ENCODE measurements around the gene ANAPC1.

ANAPC1 gene

GRCh38 chr2:111927723-111928122, 43.7 kb upstream of the ANAPC1 start:
- H3K4ac ChIP-seq (ENCODE audit: low read length), result no peak overlapping the region
- no peak overlapping the region for H3K9ac ChIP-seq (ENCODE audit: low read depth, low read length, poor library complexity)
- H3K79me1 ChIP-seq (ENCODE audit: low read depth, low read length), result no peaks in the 10 kb centered on the region
- no peak overlapping the region for H2BK12ac ChIP-seq (ENCODE audit: low read length)
- no peaks in the 10 kb centered on the region for H3K27me3 ChIP-seq (ENCODE audit: control insufficient read depth in 3 of 3, insufficient read depth in 3 of 3, low read depth in 1 of 3, low read length in 3 of 3)
- H4K8ac ChIP-seq (ENCODE audit: low read depth, low read length), result no peak overlapping the region
- no peak overlapping the region for H2AK5ac ChIP-seq (ENCODE audit: low read depth, low read length)
- no peak overlapping the region for H2AFZ ChIP-seq (ENCODE audit: low read length)
- DNase-seq (ENCODE audit: low spot score), result no peak
- H3K14ac ChIP-seq (ENCODE audit: low read length), result no peak overlapping the region
- no peak overlapping the region for H3K4me2 ChIP-seq (ENCODE audit: insufficient read depth, low read length, poor library complexity, severe bottlenecking)
- no peaks in the 10 kb centered on the region for H3K4me1 ChIP-seq (ENCODE audit: control insufficient read depth in 2 of 2, insufficient read depth in 1 of 2, low read depth in 1 of 2, low read length in 2 of 2)
- no peak overlapping the region for H2BK120ac ChIP-seq (ENCODE audit: low read depth, low read length)
- no peak overlapping the region for H3K18ac ChIP-seq (ENCODE audit: low read length)
- H4K91ac ChIP-seq (ENCODE audit: low read depth, low read length, poor library complexity), result no peak overlapping the region
- peaks cover 0 to 18% of the 10 kb centered on the region in 2 donors for H3K36me3 ChIP-seq (replicated peaks in 1 of 2; ENCODE audit: control insufficient read depth in 2 of 2, insufficient read depth in 2 of 2, low read length in 2 of 2)
- H3K23ac ChIP-seq (ENCODE audit: low read depth, low read length, poor library complexity), result no peak overlapping the region
- no peak overlapping the region for H3K27ac ChIP-seq (replicated peaks; ENCODE audit: low read length)
- H3K4me3 ChIP-seq (ENCODE audit: low read length in 2 of 2), result no peak overlapping the region
- no peak overlapping the region for H2BK5ac ChIP-seq (ENCODE audit: low read length)
- H2BK15ac ChIP-seq (ENCODE audit: low read length), result no peak overlapping the region
- WGBS, 2 donors (ENCODE audit: extremely low coverage in 2 of 2, insufficient read length in 2 of 2, insufficient replicate concordance in 1 of 2), result no CpG with 5 or more reads among the region's 2 CpGs
- no peaks in the 10 kb centered on the region for H3K9me3 ChIP-seq (replicated peaks in 1 of 2; ENCODE audit: control insufficient read depth in 2 of 2, insufficient read depth in 1 of 2, low read depth in 1 of 2, low read length in 2 of 2)

- Histone ChIP-seq H3K27ac (replicated peaks; ENCODE audit: low read length) (no peak overlapping the region), H2BK12ac (ENCODE audit: low read length) (no peak overlapping the region), H3K4me2 (ENCODE audit: insufficient read depth, low read length, poor library complexity, severe bottlenecking) (no peak overlapping the region), H3K27me3 (ENCODE audit: control insufficient read depth in 3 of 3, insufficient read depth in 3 of 3, low read depth in 1 of 3, low read length in 3 of 3) (no peaks in the 10 kb centered on the region), H3K4me3 (ENCODE audit: low read length in 2 of 2) (no peak overlapping the region), H3K36me3 (replicated peaks in 1 of 2; ENCODE audit: control insufficient read depth in 2 of 2, insufficient read depth in 2 of 2, low read length in 2 of 2) (peaks cover 0 to 5% of the 10 kb centered on the region in 2 donors), H3K18ac (ENCODE audit: low read length) (no peak overlapping the region), H2BK5ac (ENCODE audit: low read length) (no peak overlapping the region), H2BK120ac (ENCODE audit: low read depth, low read length) (no peak overlapping the region), H2AK5ac (ENCODE audit: low read depth, low read length) (no peak overlapping the region), H3K4ac (ENCODE audit: low read length) (no peak overlapping the region), H2BK15ac (ENCODE audit: low read length) (no peak overlapping the region), H3K4me1 (ENCODE audit: control insufficient read depth in 2 of 2, insufficient read depth in 1 of 2, low read depth in 1 of 2, low read length in 2 of 2) (peaks cover 0 to 3% of the 10 kb centered on the region in 2 donors), H2AFZ (ENCODE audit: low read length) (no peak overlapping the region), H3K9ac (ENCODE audit: low read depth, low read length, poor library complexity) (no peak overlapping the region), H4K8ac (ENCODE audit: low read depth, low read length) (no peak overlapping the region), H3K14ac (ENCODE audit: low read length) (no peak overlapping the region), H4K91ac (ENCODE audit: low read depth, low read length, poor library complexity) (no peak overlapping the region), H3K9me3 (replicated peaks in 1 of 2; ENCODE audit: control insufficient read depth in 2 of 2, insufficient read depth in 1 of 2, low read depth in 1 of 2, low read length in 2 of 2) (no peaks in the 10 kb centered on the region), H3K23ac (ENCODE audit: low read depth, low read length, poor library complexity) (no peak overlapping the region), H3K79me1 (ENCODE audit: low read depth, low read length) (no peaks in the 10 kb centered on the region)
- no CpG with 5 or more reads among the region's 3 CpGs for WGBS, 2 donors (ENCODE audit: extremely low coverage in 2 of 2, insufficient read length in 2 of 2, insufficient replicate concordance in 1 of 2)
- DNase-seq (ENCODE audit: low spot score), result no peak
Measured at GRCh38 chr2:111924617-111925107, 40.7 kb upstream of the ANAPC1 start.

- H3K27me3 ChIP-seq (ENCODE audit: control insufficient read depth in 3 of 3, insufficient read depth in 3 of 3, low read depth in 1 of 3, low read length in 3 of 3), result no peaks in the 10 kb centered on the region
- H2BK120ac ChIP-seq (ENCODE audit: low read depth, low read length), result no peak overlapping the region
- H3K4me2 ChIP-seq (ENCODE audit: insufficient read depth, low read length, poor library complexity, severe bottlenecking), result no peak overlapping the region
- no peak overlapping the region for H3K18ac ChIP-seq (ENCODE audit: low read length)
- H2AK5ac ChIP-seq (ENCODE audit: low read depth, low read length), result no peak overlapping the region
- no CpG with 5 or more reads among the region's 4 CpGs for WGBS, 2 donors (ENCODE audit: extremely low coverage in 2 of 2, insufficient read length in 2 of 2, insufficient replicate concordance in 1 of 2)
- DNase-seq (ENCODE audit: low spot score), result no peak
- no peak overlapping the region for H4K91ac ChIP-seq (ENCODE audit: low read depth, low read length, poor library complexity)
- H3K4ac ChIP-seq (ENCODE audit: low read length), result no peak overlapping the region
- no peak overlapping the region for H3K9ac ChIP-seq (ENCODE audit: low read depth, low read length, poor library complexity)
- H3K23ac ChIP-seq (ENCODE audit: low read depth, low read length, poor library complexity), result no peak overlapping the region
- H2AFZ ChIP-seq (ENCODE audit: low read length), result no peak overlapping the region
- no peaks in the 10 kb centered on the region for H3K9me3 ChIP-seq (replicated peaks in 1 of 2; ENCODE audit: control insufficient read depth in 2 of 2, insufficient read depth in 1 of 2, low read depth in 1 of 2, low read length in 2 of 2)
- no peak overlapping the region for H2BK12ac ChIP-seq (ENCODE audit: low read length)
- no peak overlapping the region for H2BK15ac ChIP-seq (ENCODE audit: low read length)
- no peak overlapping the region for H3K14ac ChIP-seq (ENCODE audit: low read length)
- no peaks in the 10 kb centered on the region for H3K79me1 ChIP-seq (ENCODE audit: low read depth, low read length)
- H3K4me1 ChIP-seq (ENCODE audit: control insufficient read depth in 2 of 2, insufficient read depth in 1 of 2, low read depth in 1 of 2, low read length in 2 of 2), result peaks cover 0 to 3% of the 10 kb centered on the region in 2 donors
- no peak overlapping the region for H4K8ac ChIP-seq (ENCODE audit: low read depth, low read length)
- no peak overlapping the region for H3K27ac ChIP-seq (replicated peaks; ENCODE audit: low read length)
- H3K4me3 ChIP-seq (ENCODE audit: low read length in 2 of 2), result no peak overlapping the region
- H2BK5ac ChIP-seq (ENCODE audit: low read length), result no peak overlapping the region
- H3K36me3 ChIP-seq (replicated peaks in 1 of 2; ENCODE audit: control insufficient read depth in 2 of 2, insufficient read depth in 2 of 2, low read length in 2 of 2), result no peaks in the 10 kb centered on the region
Measured at GRCh38 chr2:111923276-111923804, 39.3 kb upstream of the ANAPC1 start.

- WGBS, 2 donors (ENCODE audit: extremely low coverage in 2 of 2, insufficient read length in 2 of 2, insufficient replicate concordance in 1 of 2), result no CpG with 5 or more reads among the region's 8 CpGs
- Histone ChIP-seq H3K9ac (ENCODE audit: low read depth, low read length, poor library complexity) (no peak overlapping the region), H2BK120ac (ENCODE audit: low read depth, low read length) (no peak overlapping the region), H3K14ac (ENCODE audit: low read length) (no peak overlapping the region), H2BK5ac (ENCODE audit: low read length) (no peak overlapping the region), H3K23ac (ENCODE audit: low read depth, low read length, poor library complexity) (no peak overlapping the region), H2BK15ac (ENCODE audit: low read length) (no peak overlapping the region), H4K8ac (ENCODE audit: low read depth, low read length) (no peak overlapping the region), H2BK12ac (ENCODE audit: low read length) (no peak overlapping the region), H3K9me3 (replicated peaks in 1 of 2; ENCODE audit: control insufficient read depth in 2 of 2, insufficient read depth in 1 of 2, low read depth in 1 of 2, low read length in 2 of 2) (no peaks in the 10 kb centered on the region), H2AK5ac (ENCODE audit: low read depth, low read length) (no peak overlapping the region), H3K27ac (replicated peaks; ENCODE audit: low read length) (no peak overlapping the region), H3K4me1 (ENCODE audit: control insufficient read depth in 2 of 2, insufficient read depth in 1 of 2, low read depth in 1 of 2, low read length in 2 of 2) (peaks cover 0 to 3% of the 10 kb centered on the region in 2 donors), H2AFZ (ENCODE audit: low read length) (no peak overlapping the region), H3K79me1 (ENCODE audit: low read depth, low read length) (no peaks in the 10 kb centered on the region), H3K4me2 (ENCODE audit: insufficient read depth, low read length, poor library complexity, severe bottlenecking) (no peak overlapping the region), H3K27me3 (ENCODE audit: control insufficient read depth in 3 of 3, insufficient read depth in 3 of 3, low read depth in 1 of 3, low read length in 3 of 3) (no peaks in the 10 kb centered on the region), H3K4ac (ENCODE audit: low read length) (no peak overlapping the region), H3K36me3 (replicated peaks in 1 of 2; ENCODE audit: control insufficient read depth in 2 of 2, insufficient read depth in 2 of 2, low read length in 2 of 2) (no peaks in the 10 kb centered on the region), H3K18ac (ENCODE audit: low read length) (no peak overlapping the region), H4K91ac (ENCODE audit: low read depth, low read length, poor library complexity) (no peak overlapping the region), H3K4me3 (ENCODE audit: low read length in 2 of 2) (no peak overlapping the region)
- DNase-seq (ENCODE audit: low spot score), result no peak
Measured at GRCh38 chr2:111919794-111920608, 36.0 kb upstream of the ANAPC1 start.

All from neuronal stem cell (in vitro differentiated cells).